ENCODE data around the gene DDX4. TPM values are rescaled to one million over a fixed set of nuclear protein-coding genes. Genes with fewer than 3 reads are reported as not detected.

Gene DDX4
- total RNA-seq, 1 experiment from 2014 or later: not detected

DNA sequence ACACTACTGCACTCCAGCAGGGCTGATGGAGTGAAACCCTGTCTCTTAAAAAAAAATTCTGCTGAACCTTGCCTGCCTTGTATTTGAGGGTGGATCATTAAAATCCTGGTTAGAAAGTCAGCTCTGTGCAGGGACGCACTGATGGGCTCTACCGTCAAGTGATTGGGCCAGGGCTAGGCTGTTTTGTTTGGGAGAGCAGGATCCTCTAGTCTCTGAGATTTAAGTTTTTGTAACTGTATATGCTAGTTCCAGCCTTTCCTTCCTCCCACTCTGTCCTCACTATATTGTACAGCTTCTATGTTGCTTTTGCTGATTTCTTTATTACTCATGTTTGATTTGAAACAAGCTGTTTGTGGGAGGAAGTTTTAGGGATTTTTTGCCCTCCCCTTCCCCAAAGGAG is 11.5 kb downstream of the DDX4 start:
- no peak overlapping the region for H2AFZ ChIP-seq (ENCODE audit: low read depth, low read length, poor library complexity, severe bottlenecking)
- H3K9me2 ChIP-seq (ENCODE audit: insufficient read depth): no peaks in the 10 kb centered on the region
- no peak overlapping the region for H3K9ac ChIP-seq (ENCODE audit: low read length)
- DNase-seq (ENCODE audit: low read depth, low spot score): no peak
- no peak overlapping the region for H3K4me3 ChIP-seq (replicated peaks in 1 of 2; ENCODE audit: low read depth in 1 of 2, low read length in 2 of 2)
- H3K4me1 ChIP-seq (ENCODE audit: control insufficient read depth in 1 of 2, insufficient read depth in 2 of 2, low read length in 2 of 2): no peaks in the 10 kb centered on the region
- no peaks in the 10 kb centered on the region for H3K9me3 ChIP-seq (ENCODE audit: control insufficient read depth in 1 of 2, insufficient read depth in 1 of 2, low read depth in 1 of 2, low read length in 2 of 2)
- H3K27me3 ChIP-seq (ENCODE audit: insufficient read depth, low read length): no peaks in the 10 kb centered on the region
- ChIA-PET CTCF (no interaction called here), POLR2A (no interaction called here), RAD21 (ENCODE audit: low non-redundant PET in 1 of 2, low total read pairs in 2 of 2, uncharacterized antibody in 2 of 2, unreplicated experiment in 2 of 2) (no interaction called here)
- H3K4me2 ChIP-seq (ENCODE audit: low read length): no peak overlapping the region
- TF ChIP-seq FOSL1 (IDR thresholded peaks at IDR 0.05; ENCODE audit: low read depth): no peak
- TF ChIP-seq, protein P1, sequence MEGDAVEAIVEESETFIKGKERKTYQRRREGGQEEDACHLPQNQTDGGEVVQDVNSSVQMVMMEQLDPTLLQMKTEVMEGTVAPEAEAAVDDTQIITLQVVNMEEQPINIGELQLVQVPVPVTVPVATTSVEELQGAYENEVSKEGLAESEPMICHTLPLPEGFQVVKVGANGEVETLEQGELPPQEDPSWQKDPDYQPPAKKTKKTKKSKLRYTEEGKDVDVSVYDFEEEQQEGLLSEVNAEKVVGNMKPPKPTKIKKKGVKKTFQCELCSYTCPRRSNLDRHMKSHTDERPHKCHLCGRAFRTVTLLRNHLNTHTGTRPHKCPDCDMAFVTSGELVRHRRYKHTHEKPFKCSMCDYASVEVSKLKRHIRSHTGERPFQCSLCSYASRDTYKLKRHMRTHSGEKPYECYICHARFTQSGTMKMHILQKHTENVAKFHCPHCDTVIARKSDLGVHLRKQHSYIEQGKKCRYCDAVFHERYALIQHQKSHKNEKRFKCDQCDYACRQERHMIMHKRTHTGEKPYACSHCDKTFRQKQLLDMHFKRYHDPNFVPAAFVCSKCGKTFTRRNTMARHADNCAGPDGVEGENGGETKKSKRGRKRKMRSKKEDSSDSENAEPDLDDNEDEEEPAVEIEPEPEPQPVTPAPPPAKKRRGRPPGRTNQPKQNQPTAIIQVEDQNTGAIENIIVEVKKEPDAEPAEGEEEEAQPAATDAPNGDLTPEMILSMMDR (IDR thresholded peaks at IDR 0.05 in 2 of 3, conservative IDR thresholded peaks at IDR 0.05 in 1 of 3; ENCODE audit: borderline replicate concordance in 1 of 3, insufficient read depth in 1 of 3, low read depth in 2 of 3, low read length in 2 of 3): no peak
- TF ChIP-seq SRF (IDR thresholded peaks at IDR 0.05; ENCODE audit: low read depth): no peak
- TF ChIP-seq CEBPB (IDR thresholded peaks at IDR 0.05; ENCODE audit: low read depth): no peak
- no peak for TF ChIP-seq JUND (IDR thresholded peaks at IDR 0.05)
- no peak for TF ChIP-seq SP1 (IDR thresholded peaks at IDR 0.05; ENCODE audit: low read depth)
- TF ChIP-seq SIN3A (IDR thresholded peaks at IDR 0.05; ENCODE audit: low read depth): no peak
- TF ChIP-seq TCF7L2 (IDR thresholded peaks at IDR 0.05; ENCODE audit: borderline replicate concordance, extremely low read depth, insufficient read depth, insufficient read length): no peak
- no peak for TF ChIP-seq EZH2 (IDR thresholded peaks at IDR 0.05)
- TF ChIP-seq ZBTB33 (IDR thresholded peaks at IDR 0.05; ENCODE audit: extremely low read depth, insufficient replicate concordance, low read length): no peak
- TF ChIP-seq EZH2phosphoT487 (IDR thresholded peaks at IDR 0.05; ENCODE audit: borderline replicate concordance): no peak
- TF ChIP-seq ELF1 (IDR thresholded peaks at IDR 0.05; ENCODE audit: borderline replicate concordance, low read depth): no peak
- no peak for TF ChIP-seq ZFX (IDR thresholded peaks at IDR 0.05)
- ATAC-seq: no peak
- no peaks in the 10 kb centered on the region for H3K36me3 ChIP-seq (ENCODE audit: control insufficient read depth in 1 of 2, insufficient read depth in 2 of 2, low read length in 2 of 2)
- H3K27ac ChIP-seq (ENCODE audit: low read depth, low read length): no peak overlapping the region
- no TSS peak for BruUV-seq (replicated peaks)
- H4K20me1 ChIP-seq (ENCODE audit: insufficient read depth): no peaks in the 10 kb centered on the region
- intact Hi-C loops (cut with micrococcal nuclease): no loop called here
- H3K79me2 ChIP-seq (ENCODE audit: insufficient read depth, low read length): no peaks in the 10 kb centered on the region

Measured in HCT116 (cell line).